Diencephalon (tissue), 1 donor: ENCODE measurements around the gene MKRN2. TPM values are rescaled to one million over a fixed set of nuclear protein-coding genes. Genes with fewer than 3 reads are reported as not detected.

Source experiments
- small RNA-seq: library from RNA; depleted of rRNA; stranded (forward); fragments of <200 nt; gene quantifications from one replicate; pipeline ENCODE3, GENCODE V24; 2014
- total RNA-seq: library from RNA; depleted of rRNA; stranded (reverse); fragments of >200 nt; gene quantifications from one replicate; pipeline ENCODE4 v1.2.3, GENCODE V29; 2014

Gene MKRN2
- 34.1 TPM for total RNA-seq

DNA sequence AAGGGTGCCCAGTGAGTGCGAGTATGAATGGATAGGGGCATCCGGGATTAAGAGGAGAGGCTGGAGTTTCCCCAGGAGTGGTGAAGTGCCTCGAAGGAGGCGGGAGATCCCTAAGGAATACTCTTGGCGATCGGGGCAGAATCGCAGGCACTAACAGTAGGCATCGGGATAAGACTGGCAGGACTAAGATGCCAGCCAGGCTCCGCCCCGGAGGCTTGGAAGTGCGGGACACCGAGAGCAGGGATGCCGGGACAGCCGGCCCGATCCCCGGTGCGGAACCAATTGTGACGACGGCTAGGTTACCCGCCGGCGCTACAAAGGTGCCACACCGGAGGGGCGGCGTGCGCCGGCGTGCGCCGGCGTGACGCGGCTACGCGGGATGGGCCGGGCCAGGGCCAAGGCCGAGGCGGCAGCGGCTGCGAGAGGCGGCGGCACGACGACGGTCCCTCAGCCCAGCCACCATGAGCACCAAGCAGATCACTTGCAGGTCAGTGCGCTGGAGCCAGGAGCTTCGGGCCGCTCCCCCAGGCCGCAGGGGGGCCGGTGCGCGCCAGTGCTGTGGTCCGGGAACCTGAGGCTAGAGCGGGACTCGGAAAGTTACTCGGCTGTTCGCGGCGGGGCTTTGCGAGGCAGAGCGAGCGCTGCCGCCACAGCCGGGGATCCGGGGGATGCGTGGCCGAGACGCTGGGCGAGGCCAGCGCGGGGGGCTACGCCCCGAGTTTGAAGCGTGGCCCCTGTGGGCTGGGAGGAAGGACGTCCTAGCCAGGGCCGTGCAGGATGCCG is at the start of gene MKRN2:
Gene MKRN2 (plus strand): TSS at position 398 of the 783 bp plus-strand sequence. CDS start 64 bp downstream, at position 462.

GRCh38 chr3:12545473-12545791 is 11.5 kb upstream of the MKRN2 start, which contains the start of gene MKRN2OS:
Gene MKRN2OS (minus strand): TSS chr3:12545499. CDS start chr3:12545464, 35 bp downstream.

Small RNAs within 50 kb of the gene (small RNA-seq; reads per million reads assigned to genes)
- gene RF00017 = not detected
- not detected for gene RNA5SP123
- not detected for gene RNU6-377P

Other genes with a start within 250 kb of the MKRN2 start
- 33.4 TPM for gene TSEN2, start 72.6 kb upstream of the MKRN2 start, total RNA-seq
- 0.92 TPM for gene MKRN2OS, start 11.6 kb upstream of the MKRN2 start, total RNA-seq
- 110 TPM for gene RAF1, start 107.0 kb downstream of the MKRN2 start, total RNA-seq
- not detected for gene TMEM40, start 202.2 kb downstream of the MKRN2 start, total RNA-seq
- gene CAND2, start 239.6 kb downstream of the MKRN2 start, total RNA-seq = 16.8 TPM